PC-3 (cell line): Measurements from ENCODE around the gene TNPO1.

Experiments
- CTCF ChIP-seq: fragments of 300-600 bp; sonication (generic); conservative IDR thresholded peaks from 2 replicates; pipeline ENCODE4 v1.5.1; 2017; ENCODE audit warnings: antibody characterized with exemption, low read depth, mild to moderate bottlenecking, low read length
- EZH2 ChIP-seq: fragments of 300-600 bp; sonication (generic); IDR thresholded peaks from one replicate; pipeline ENCODE4 v1.6.1; 2017; ENCODE audit warnings: antibody characterized with exemption, mild to moderate bottlenecking, low read length; ENCODE audit not compliant: unreplicated experiment

GRCh38 chr5:72955143-72955767 lies 138.8 kb downstream of the TNPO1 start:
- TF ChIP-seq CTCF (no peak), EZH2 (no peak)
